Body of pancreas (tissue), 4 donors: ENCODE results near the gene KIRREL2. TPM values are rescaled to one million over a fixed set of nuclear protein-coding genes. Genes with fewer than 3 reads are reported as not detected.

ENCODE experiments used
- ATAC-seq: fragments of 150-250 bp; one replicate; pipeline ENCODE4 v1.9.1; 2016
- DNase-seq, 4 donors: peaks; one replicate each; pipeline ENCODE4 v3.0.0-alpha.2; 2019
- H3K27ac ChIP-seq, 4 donors: fragments of 200-600 bp; sonication (generic); 1 replicate in 3 of 4; 2 replicates in 1 of 4; pipeline versions ENCODE4 v1.5.1 to v1.6.1; 2016 to 2019; ENCODE audit warnings: mild to moderate bottlenecking in 1 of 4, mixed read lengths in 1 of 4, moderate library complexity in 1 of 4
- H3K27me3 ChIP-seq, 2 donors: fragments of 200-600 bp; sonication (generic); one replicate each; pipeline ENCODE4 v1.6.0; 2016; ENCODE audit warnings: mild to moderate bottlenecking in 1 of 2
- H3K36me3 ChIP-seq, 2 donors: fragments of 200-600 bp; sonication (generic); replicated peaks in 1 of 2; 2 replicates each; pipeline ENCODE4 v1.5.1; 2016; ENCODE audit warnings: low read depth in 2 of 2; ENCODE audit not compliant: insufficient read depth in 1 of 2
- H3K4me1 ChIP-seq: fragments of 200-600 bp; sonication (generic); one replicate; pipeline ENCODE4 v1.6.0; 2016
- H3K4me3 ChIP-seq, 2 donors: fragments of 200-600 bp; sonication (generic); 1 replicate in 1 of 2; 2 replicates in 1 of 2; pipeline ENCODE4 v1.5.1; 2016 to 2019
- H3K9me3 ChIP-seq, 3 donors: fragments of 200-600 bp; sonication (generic); 1 replicate in 2 of 3; 2 replicates in 1 of 3; pipeline ENCODE4 v1.5.1; 2016
- CTCF ChIP-seq, 7 experiments: fragments of 450-650 bp in 4 of 7; fragments of 200-600 bp in 3 of 7; sonication (generic) in 3 of 7; IDR thresholded peaks; one replicate each; pipeline ENCODE4 v1.5.1; 2016 to 2019; ENCODE audit warnings: antibody characterized with exemption in 7 of 7
- POLR2A ChIP-seq, 3 donors: fragments of 450-650 bp; IDR thresholded peaks; one replicate each; pipeline ENCODE4 v1.6.1; 2016; ENCODE audit warnings: antibody characterized with exemption in 3 of 3, mild to moderate bottlenecking in 2 of 3
- WGBS, 2 donors: methylation state at CpG; one replicate each; pipeline ENCODE4 v1.1.5; 2017; 5-methylcytosine and 5-hydroxymethylcytosine counted together
- intact Hi-C: fragments of 100-400 bp; cut with DNase I; formaldehyde crosslinking; loops from one replicate; pipeline ENCODE4 v1.15.1; 2023
- total RNA-seq, 2 donors: library from RNA; depleted of rRNA; stranded (reverse); fragments of >200 nt; gene quantifications; one replicate each; pipeline ENCODE4 v1.1.0, GENCODE V29; 2016

Gene KIRREL2
- total RNA-seq, 2 donors from 2014 or later, result 42.5 to 75.5 TPM

GRCh38 chr19:35858311-35858710 lies 1.6 kb downstream of the KIRREL2 start:
- no peaks in the 10 kb centered on the region for H3K27me3 ChIP-seq
- ATAC-seq, result no peak
- TF ChIP-seq POLR2A (IDR thresholded peaks at IDR 0.05) (no peak), CTCF (IDR thresholded peaks at IDR 0.05) (no peak)
- 70% methylated on average over 6 of the region's 6 CpGs; no CpG with 5 or more reads in 1 of the 2 donors for WGBS, 2 donors
- DNase-seq, result no peak
- peak overlapping the region in 2 of 4 donors; percentile 46 to 89 for H3K27ac ChIP-seq
- no peak overlapping the region for H3K4me3 ChIP-seq
- H3K36me3 ChIP-seq, result no peaks in the 10 kb centered on the region
- intact Hi-C loops, result no loop called here
- H3K9me3 ChIP-seq, result no peaks in the 10 kb centered on the region
- peaks cover 72% of the 10 kb centered on the region for H3K4me1 ChIP-seq

- Histone ChIP-seq H3K27ac (peak overlapping the region in 2 of 4 donors; percentile 4 to 89), H3K27me3 (no peaks in the 10 kb centered on the region), H3K9me3 (no peaks in the 10 kb centered on the region), H3K4me3 (no peak overlapping the region), H3K4me1 (peaks cover 61% of the 10 kb centered on the region), H3K36me3 (peaks cover 0 to 2% of the 10 kb centered on the region in 2 donors)
- ATAC-seq (no peak), DNase-seq (peak in 2 of 4 donors; percentile 53 to 57)
- TF ChIP-seq POLR2A (IDR thresholded peaks at IDR 0.05) (no peak), CTCF (IDR thresholded peaks at IDR 0.05) (no peak)
- intact Hi-C loops, result no loop called here
- 42 to 45% methylated on average over 3 to 4 of the region's 4 CpGs for WGBS, 2 donors
Measured at GRCh38 chr19:35859414-35859813, 2.7 kb downstream of the KIRREL2 start.

- WGBS, 2 donors, result 37 to 66% methylated on average over 9 to 24 of the region's 24 CpGs
- intact Hi-C loops, result no loop called here
- no peaks in the 10 kb centered on the region for H3K27me3 ChIP-seq
- DNase-seq (peak in 1 of 4 donors; percentile 13), ATAC-seq (no peak)
- no peak overlapping the region for H3K4me3 ChIP-seq
- no peaks in the 10 kb centered on the region for H3K9me3 ChIP-seq
- H3K27ac ChIP-seq, result peak overlapping the region in 1 of 4 donors; percentile 89
- TF ChIP-seq POLR2A (IDR thresholded peaks at IDR 0.05) (no peak), CTCF (IDR thresholded peaks at IDR 0.05) (no peak)
- H3K36me3 ChIP-seq, result peaks cover 0 to 5% of the 10 kb centered on the region in 2 donors
- peaks cover 51% of the 10 kb centered on the region for H3K4me1 ChIP-seq
Measured at GRCh38 chr19:35860436-35860817, 3.7 kb downstream of the KIRREL2 start.

- H3K9me3 ChIP-seq, result no peaks in the 10 kb centered on the region
- intact Hi-C loops, result no loop called here
- H3K4me1 ChIP-seq, result peaks cover 45% of the 10 kb centered on the region
- DNase-seq, result no peak
- TF ChIP-seq CTCF (IDR thresholded peaks at IDR 0.05) (no peak), POLR2A (IDR thresholded peaks at IDR 0.05) (no peak)
- peaks cover 0 to 5% of the 10 kb centered on the region in 2 donors for H3K36me3 ChIP-seq
- 44 to 73% methylated on average over 35 to 44 of the region's 55 CpGs for WGBS, 2 donors
- ATAC-seq, result no peak
- H3K4me3 ChIP-seq, result no peak overlapping the region
- no peaks in the 10 kb centered on the region for H3K27me3 ChIP-seq
- peak overlapping the region in 1 of 4 donors; percentile 89 for H3K27ac ChIP-seq
Measured at GRCh38 chr19:35860818-35861639, 4.3 kb downstream of the KIRREL2 start.
